Tibial artery (tissue), 4 donors: ENCODE data around the gene GPC6.

Experiments
- DNase-seq, 2 donors: peaks; one replicate each; pipeline ENCODE4 v3.0.0-alpha.2; 2019
- H3K27ac ChIP-seq, 2 donors: fragments of 200-600 bp; sonication (generic) in 1 of 2; 1 replicate in 1 of 2; 2 replicates in 1 of 2; pipeline ENCODE4 v1.5.1; 2018 to 2019; ENCODE audit warnings: mild to moderate bottlenecking in 1 of 2
- H3K27me3 ChIP-seq, 2 donors: fragments of 200-600 bp; sonication (generic) in 1 of 2; one replicate each; pipeline versions ENCODE4 v1.5.1 to v1.6.0; 2016 to 2019
- H3K36me3 ChIP-seq, 3 donors: fragments of 200-600 bp; sonication (generic) in 2 of 3; one replicate each; pipeline ENCODE4 v1.5.1; 2016 to 2019; ENCODE audit warnings: mild to moderate bottlenecking in 2 of 3
- H3K4me1 ChIP-seq, 4 donors: fragments of 200-600 bp; sonication (generic) in 2 of 4; 1 replicate in 3 of 4; 2 replicates in 1 of 4; pipeline ENCODE4 v1.5.1; 2016 to 2019
- H3K4me3 ChIP-seq, 2 donors: fragments of 200-600 bp; sonication (generic) in 1 of 2; 1 replicate in 1 of 2; 2 replicates in 1 of 2; pipeline ENCODE4 v1.5.1; 2018 to 2019; ENCODE audit warnings: mild to moderate bottlenecking in 2 of 2
- H3K9me3 ChIP-seq, 3 donors: fragments of 200-600 bp; sonication (generic) in 1 of 3; one replicate each; pipeline ENCODE4 v1.5.1; 2016 to 2019
- CTCF ChIP-seq, 2 experiments: fragments of 200-600 bp in 1 of 2; fragments of 450-650 bp in 1 of 2; IDR thresholded peaks; one replicate each; pipeline ENCODE4 v1.5.1; 2017 to 2019; ENCODE audit warnings: antibody characterized with exemption in 2 of 2, mild to moderate bottlenecking in 1 of 2, moderate library complexity in 1 of 2
- intact Hi-C: fragments of 100-400 bp; cut with DNase I; formaldehyde crosslinking; loops from one replicate; pipeline ENCODE4 v1.15.0; 2023; ENCODE audit warnings: low total_unique reads

The GPC6 gene

GRCh38 chr13:94315188-94315587 is 1088.6 kb downstream of the GPC6 start:
- intact Hi-C loops, result no loop called here
- Histone ChIP-seq H3K9me3 (no peaks in the 10 kb centered on the region), H3K4me3 (no peak overlapping the region), H3K4me1 (peaks cover 0 to 17% (median 2%) of the 10 kb centered on the region in 4 donors), H3K36me3 (no peaks in the 10 kb centered on the region), H3K27ac (no peak overlapping the region), H3K27me3 (no peaks in the 10 kb centered on the region)
- DNase-seq, result no peak
- no peak for TF ChIP-seq CTCF (IDR thresholded peaks at IDR 0.05)

GRCh38 chr13:94317063-94317491 is 1090.5 kb downstream of the GPC6 start:
- Histone ChIP-seq H3K4me1 (peaks cover 0 to 2% (median 0%) of the 10 kb centered on the region in 4 donors), H3K36me3 (no peaks in the 10 kb centered on the region), H3K9me3 (no peaks in the 10 kb centered on the region), H3K27me3 (no peaks in the 10 kb centered on the region), H3K27ac (no peak overlapping the region), H3K4me3 (no peak overlapping the region)
- DNase-seq, result no peak
- no peak for TF ChIP-seq CTCF (IDR thresholded peaks at IDR 0.05)
- intact Hi-C loops, result no loop called here

- TF ChIP-seq CTCF (IDR thresholded peaks at IDR 0.05), result no peak
- intact Hi-C loops, result no loop called here
- no peaks in the 10 kb centered on the region for H3K36me3 ChIP-seq
Observed at GRCh38 chr13:94318418-94318817, 1091.8 kb downstream of the GPC6 start.

GRCh38 chr13:94319501-94319900 is 1092.9 kb downstream of the GPC6 start:
- H3K27me3 ChIP-seq, result no peaks in the 10 kb centered on the region
- no peaks in the 10 kb centered on the region for H3K36me3 ChIP-seq
- H3K4me3 ChIP-seq, result no peak overlapping the region
- no peak for DNase-seq
- H3K9me3 ChIP-seq, result no peaks in the 10 kb centered on the region
- H3K27ac ChIP-seq, result no peak overlapping the region
- intact Hi-C loops, result no loop called here
- peaks cover 0 to 3% (median 0%) of the 10 kb centered on the region in 4 donors for H3K4me1 ChIP-seq
- TF ChIP-seq CTCF (IDR thresholded peaks at IDR 0.05), result no peak

More at GRCh38 chr13:94318418-94318817, 1091.8 kb downstream of the GPC6 start:
- no peaks in the 10 kb centered on the region for H3K9me3 ChIP-seq
- no peaks in the 10 kb centered on the region for H3K4me1 ChIP-seq
- H3K27me3 ChIP-seq, result no peaks in the 10 kb centered on the region
- no peak overlapping the region for H3K4me3 ChIP-seq
- H3K27ac ChIP-seq, result no peak overlapping the region
- DNase-seq, result no peak

GRCh38 chr13:94322925-94323763 is 1096.5 kb downstream of the GPC6 start:
- H3K4me1 ChIP-seq, result peaks cover 0 to 39% (median 12%) of the 10 kb centered on the region in 4 donors
- no peak overlapping the region for H3K4me3 ChIP-seq
- no peak for DNase-seq
- no peaks in the 10 kb centered on the region for H3K9me3 ChIP-seq
- H3K36me3 ChIP-seq, result no peaks in the 10 kb centered on the region
- no peaks in the 10 kb centered on the region for H3K27me3 ChIP-seq
- no peak overlapping the region for H3K27ac ChIP-seq
- intact Hi-C loops, result no loop called here
- TF ChIP-seq CTCF (IDR thresholded peaks at IDR 0.05), result no peak
